HepG2 (cell line): Measurements from ENCODE around the gene CREG2.

Experiments
- CEBPB ChIP-seq: IDR thresholded peaks from 2 replicates; pipeline ENCODE4 v1.6.1; 2011; ENCODE audit warnings: low read depth, low read length, improper control_type of control experiment, borderline replicate concordance
- CTCF ChIP-seq: sonication (generic); formaldehyde crosslinking; IDR thresholded peaks from 2 replicates; pipeline ENCODE4 v1.5.0; 2020; ENCODE audit warnings: mild to moderate bottlenecking, missing genetic modification reagents, moderate library complexity
- FOXK2 ChIP-seq: fragments of 450-650 bp; IDR thresholded peaks from 2 replicates; pipeline ENCODE4 v1.6.1; 2016
- PREB ChIP-seq: sonication (generic); formaldehyde crosslinking; IDR thresholded peaks from 2 replicates; pipeline ENCODE4 v1.4.0; 2020; ENCODE audit warnings: missing genetic modification reagents
- PRPF4 ChIP-seq: fragments of 200-400 bp; formaldehyde crosslinking; IDR thresholded peaks from 2 replicates; pipeline ENCODE4 v1.6.1; 2016; ENCODE audit warnings: low read length, low read depth; ENCODE audit not compliant: poor library complexity, severe bottlenecking
- SYNCRIP ChIP-seq: fragments of 200-400 bp; formaldehyde crosslinking; IDR thresholded peaks from 2 replicates; pipeline ENCODE4 v1.6.1; 2018; ENCODE audit warnings: mild to moderate bottlenecking, low read depth, low read length; ENCODE audit not compliant: insufficient read depth
- ZNF747 ChIP-seq: sonication (generic); formaldehyde crosslinking; IDR thresholded peaks from 2 replicates; pipeline ENCODE4 v1.8.1; 2023; ENCODE audit warnings: missing genetic modification reagents, mild to moderate bottlenecking, borderline replicate concordance
- ZNF879 ChIP-seq: sonication (generic); formaldehyde crosslinking; IDR thresholded peaks from 2 replicates; pipeline ENCODE4 v1.8.1; 2023; ENCODE audit warnings: missing genetic modification reagents
- TF ChIP-seq, protein P1 (sequence below): sonication (generic); formaldehyde crosslinking; IDR thresholded peaks from 2 replicates; pipeline ENCODE4 v1.4.0; 2020; ENCODE audit warnings: mild to moderate bottlenecking, missing genetic modification reagents, borderline replicate concordance

DNA sequence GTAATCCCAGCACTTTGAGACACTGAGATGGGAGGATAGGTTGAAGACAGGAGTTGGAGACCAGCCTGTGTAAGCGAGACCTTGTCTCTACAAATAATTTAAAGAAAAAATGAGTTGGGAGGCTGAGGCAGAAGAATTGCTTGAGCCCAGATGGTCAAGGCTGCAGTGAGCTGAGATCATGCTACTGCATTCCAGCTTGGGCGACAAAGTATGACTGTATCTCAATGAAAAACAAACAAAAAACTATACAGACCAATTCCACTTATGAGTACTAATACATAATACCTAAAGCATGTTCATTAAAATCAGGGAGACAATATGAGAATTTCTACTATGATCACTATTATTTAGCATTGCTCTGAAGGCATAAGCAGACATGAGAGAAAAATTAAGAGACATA, 91.4 kb downstream of the CREG2 start:
- TF ChIP-seq PREB (CRISPR knock-in tag) (no peak), SYNCRIP (no peak), CTCF (no peak), ZNF879 (no peak), CEBPB (no peak), ZNF747 (CRISPR knock-in tag) (no peak), PRPF4 (no peak), FOXK2 (no peak)
- TF ChIP-seq, protein P1, sequence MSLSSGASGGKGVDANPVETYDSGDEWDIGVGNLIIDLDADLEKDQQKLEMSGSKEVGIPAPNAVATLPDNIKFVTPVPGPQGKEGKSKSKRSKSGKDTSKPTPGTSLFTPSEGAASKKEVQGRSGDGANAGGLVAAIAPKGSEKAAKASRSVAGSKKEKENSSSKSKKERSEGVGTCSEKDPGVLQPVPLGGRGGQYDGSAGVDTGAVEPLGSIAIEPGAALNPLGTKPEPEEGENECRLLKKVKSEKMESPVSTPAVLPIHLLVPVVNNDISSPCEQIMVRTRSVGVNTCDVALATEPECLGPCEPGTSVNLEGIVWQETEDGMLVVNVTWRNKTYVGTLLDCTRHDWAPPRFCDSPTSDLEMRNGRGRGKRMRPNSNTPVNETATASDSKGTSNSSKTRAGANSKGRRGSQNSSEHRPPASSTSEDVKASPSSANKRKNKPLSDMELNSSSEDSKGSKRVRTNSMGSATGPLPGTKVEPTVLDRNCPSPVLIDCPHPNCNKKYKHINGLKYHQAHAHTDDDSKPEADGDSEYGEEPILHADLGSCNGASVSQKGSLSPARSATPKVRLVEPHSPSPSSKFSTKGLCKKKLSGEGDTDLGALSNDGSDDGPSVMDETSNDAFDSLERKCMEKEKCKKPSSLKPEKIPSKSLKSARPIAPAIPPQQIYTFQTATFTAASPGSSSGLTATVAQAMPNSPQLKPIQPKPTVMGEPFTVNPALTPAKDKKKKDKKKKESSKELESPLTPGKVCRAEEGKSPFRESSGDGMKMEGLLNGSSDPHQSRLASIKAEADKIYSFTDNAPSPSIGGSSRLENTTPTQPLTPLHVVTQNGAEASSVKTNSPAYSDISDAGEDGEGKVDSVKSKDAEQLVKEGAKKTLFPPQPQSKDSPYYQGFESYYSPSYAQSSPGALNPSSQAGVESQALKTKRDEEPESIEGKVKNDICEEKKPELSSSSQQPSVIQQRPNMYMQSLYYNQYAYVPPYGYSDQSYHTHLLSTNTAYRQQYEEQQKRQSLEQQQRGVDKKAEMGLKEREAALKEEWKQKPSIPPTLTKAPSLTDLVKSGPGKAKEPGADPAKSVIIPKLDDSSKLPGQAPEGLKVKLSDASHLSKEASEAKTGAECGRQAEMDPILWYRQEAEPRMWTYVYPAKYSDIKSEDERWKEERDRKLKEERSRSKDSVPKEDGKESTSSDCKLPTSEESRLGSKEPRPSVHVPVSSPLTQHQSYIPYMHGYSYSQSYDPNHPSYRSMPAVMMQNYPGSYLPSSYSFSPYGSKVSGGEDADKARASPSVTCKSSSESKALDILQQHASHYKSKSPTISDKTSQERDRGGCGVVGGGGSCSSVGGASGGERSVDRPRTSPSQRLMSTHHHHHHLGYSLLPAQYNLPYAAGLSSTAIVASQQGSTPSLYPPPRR (CRISPR knock-in tag): no peak
